NCI-H524 treated with DMSO at 0.1 percent for 48 hours (cell line): ENCODE results near the gene IL15RA.
"Not testable (repeated sequence)": the region's sequence is repeated elsewhere in the genome, so short reads cannot be mapped to it uniquely, and the experiment has no call there.

Source experiments
- DNase-seq: peaks from one replicate; lab custom pipeline; 2025; lab: John Stamatoyannopoulos, UW

IL15RA gene

DNA sequence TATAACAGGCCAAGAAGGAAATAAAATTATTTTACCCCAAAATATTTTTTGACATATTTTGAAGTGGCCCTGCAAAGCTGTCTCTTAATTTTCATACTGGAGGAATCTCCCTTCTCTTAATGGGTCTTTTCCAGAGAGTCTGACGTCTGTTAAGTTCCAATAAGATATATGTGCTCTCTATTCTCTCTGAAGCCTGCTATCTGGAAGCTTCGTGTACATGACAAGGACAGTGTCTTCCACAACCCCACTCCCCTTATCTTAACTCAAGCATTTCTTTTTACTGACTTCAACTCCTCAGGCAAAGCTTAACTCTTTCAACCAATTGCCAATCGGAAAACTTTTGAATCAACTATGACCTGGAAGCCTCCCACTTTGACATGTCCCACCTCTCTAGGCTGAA, 29.2 kb upstream of the IL15RA start:
- no peak for DNase-seq

DNA sequence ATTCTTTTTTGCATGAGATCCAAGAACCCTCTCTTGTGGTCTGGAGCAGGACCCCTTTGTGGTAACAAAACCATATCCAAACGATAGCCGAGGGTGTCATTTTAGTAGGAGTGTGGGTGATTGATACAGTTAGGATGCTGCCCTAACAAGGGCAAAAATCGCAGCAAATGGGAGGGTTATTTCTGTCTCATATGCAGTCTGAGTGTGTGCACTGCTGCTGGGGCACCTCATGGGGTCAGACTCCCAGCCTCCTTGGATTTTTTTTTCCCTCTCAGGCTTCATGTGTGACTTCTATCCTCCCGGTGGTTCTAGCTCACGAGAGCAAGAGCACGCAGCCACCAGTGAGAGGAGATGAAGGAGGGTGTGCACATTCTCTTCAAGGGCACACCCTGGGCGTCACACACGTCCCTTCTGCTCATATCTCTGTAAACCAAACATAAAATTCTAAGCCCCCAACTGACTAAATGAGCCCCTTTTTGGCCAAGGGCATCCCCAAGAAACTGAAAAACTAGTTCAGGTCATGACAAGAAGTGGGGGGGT, 28.6 kb upstream of the IL15RA start:
- DNase-seq: no peak

DNA sequence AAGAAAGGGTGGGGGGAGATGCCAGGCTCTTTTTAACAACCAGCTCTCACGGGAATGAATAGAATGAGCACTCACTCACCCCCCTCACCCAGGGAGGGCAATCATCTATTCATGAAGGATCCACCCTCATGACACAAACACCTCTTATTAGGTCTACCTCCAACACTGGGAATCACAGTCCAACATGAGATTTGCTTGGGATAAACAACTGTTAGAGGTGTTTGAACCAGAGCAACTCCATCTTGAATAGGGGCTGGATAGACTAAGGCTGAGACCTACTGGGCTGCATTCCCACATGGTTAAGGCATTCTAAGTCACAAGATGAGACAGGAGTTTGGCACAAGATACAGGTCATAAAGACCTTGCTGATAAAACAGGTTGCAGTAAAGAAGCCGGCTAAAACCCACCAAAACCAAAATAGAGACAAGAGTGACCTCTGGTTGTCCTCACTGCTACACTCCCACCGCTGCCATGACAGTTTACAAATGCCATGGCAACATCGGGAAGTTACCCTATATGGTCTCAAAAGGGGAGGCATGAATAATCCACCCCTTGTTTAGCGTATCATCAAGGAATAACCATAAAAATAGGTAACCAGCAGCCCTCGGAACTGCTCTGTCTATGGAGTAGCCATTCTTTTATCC, 27.9 kb upstream of the IL15RA start:
- DNase-seq: not testable (repeated sequence)

- no peak for DNase-seq
Observed at GRCh38 chr10:6002809-6003510, 25.6 kb upstream of the IL15RA start.

GRCh38 chr10:5999440-6000165, 22.3 kb upstream of the IL15RA start:
- DNase-seq: no peak

DNA sequence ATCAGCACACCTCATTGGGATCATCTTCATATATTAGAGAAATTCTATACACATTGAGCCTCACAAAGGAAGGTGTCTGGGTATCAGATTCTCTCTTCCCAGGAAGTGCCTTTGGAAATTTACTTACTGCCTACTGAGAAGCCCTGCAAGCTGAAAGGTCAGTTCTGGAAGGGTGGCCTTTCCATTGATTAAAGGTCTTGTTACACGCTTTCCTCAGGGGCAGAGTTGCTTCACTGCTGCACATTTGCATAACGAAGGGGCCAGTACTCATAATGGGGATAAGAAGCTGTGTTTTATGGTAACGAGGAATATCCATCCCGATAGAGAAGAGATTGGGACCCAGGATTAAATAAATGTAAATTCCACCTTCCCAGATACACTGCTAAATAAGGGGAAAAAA, 19.4 kb upstream of the IL15RA start:
- DNase-seq: no peak

DNA sequence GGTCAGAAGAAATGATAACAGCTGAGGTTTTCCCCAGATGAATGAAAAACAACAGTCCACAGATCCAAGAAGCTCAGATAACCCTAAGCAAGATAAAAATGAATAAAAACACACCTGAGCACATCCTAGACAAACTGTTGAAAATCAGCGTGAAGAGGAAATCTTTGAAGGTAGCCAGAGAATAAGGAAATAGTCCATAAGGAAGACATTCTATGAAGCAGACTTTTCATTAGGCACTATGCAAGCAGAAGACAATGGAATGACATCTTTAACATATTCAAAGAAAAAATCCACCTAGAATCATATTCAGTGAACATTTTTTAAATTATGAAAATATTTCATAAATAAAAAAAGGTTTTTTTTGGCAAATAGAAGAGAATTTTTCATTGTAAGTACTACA, 15.1 kb upstream of the IL15RA start:
- no peak for DNase-seq

DNA sequence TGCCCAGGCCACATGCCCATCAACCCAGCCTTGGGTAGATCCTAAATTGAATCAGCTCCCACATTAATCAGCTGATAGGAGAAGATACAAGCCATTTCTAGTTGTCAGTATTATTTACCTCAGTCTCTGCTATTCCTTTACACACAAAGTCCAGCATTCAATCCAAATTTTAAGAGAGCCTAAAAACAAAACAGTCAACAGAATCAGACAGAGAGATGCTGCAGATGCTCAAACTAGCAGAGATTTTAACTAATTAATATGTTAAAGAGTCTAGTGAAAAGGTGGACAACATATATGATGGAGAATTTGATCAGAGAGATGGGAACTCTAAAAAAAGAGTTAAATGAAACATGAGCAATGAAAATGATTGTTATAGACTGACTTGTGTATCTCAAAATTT, 14.4 kb upstream of the IL15RA start:
- no peak for DNase-seq

GRCh38 chr10:5989756-5990155, 12.4 kb upstream of the IL15RA start:
- no peak for DNase-seq

GRCh38 chr10:5988336-5988920, 11.1 kb upstream of the IL15RA start:
- DNase-seq: no peak

DNA sequence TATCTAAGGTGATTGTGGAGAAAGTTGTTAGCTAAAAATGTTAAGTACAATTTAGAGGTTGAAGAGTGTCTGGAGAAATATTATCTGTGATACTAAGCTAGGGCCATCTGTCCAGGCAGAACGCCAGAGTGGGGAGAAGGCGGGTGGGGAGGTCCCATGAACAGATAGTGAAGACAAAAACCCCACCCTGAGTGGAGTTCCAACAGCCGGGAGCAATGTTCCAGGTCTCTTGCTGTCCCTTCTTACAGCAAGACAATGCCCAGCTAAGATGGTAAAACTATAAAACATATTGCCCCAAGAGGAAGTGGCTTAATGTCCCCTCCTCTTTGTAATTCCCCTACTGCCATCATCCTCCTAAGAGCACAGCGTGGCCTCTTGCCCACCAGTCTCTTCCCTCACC, 10.4 kb upstream of the IL15RA start:
- DNase-seq: peak; percentile 54

- DNase-seq: no peak
Observed at GRCh38 chr10:5985029-5985428, 7.7 kb upstream of the IL15RA start.

DNA sequence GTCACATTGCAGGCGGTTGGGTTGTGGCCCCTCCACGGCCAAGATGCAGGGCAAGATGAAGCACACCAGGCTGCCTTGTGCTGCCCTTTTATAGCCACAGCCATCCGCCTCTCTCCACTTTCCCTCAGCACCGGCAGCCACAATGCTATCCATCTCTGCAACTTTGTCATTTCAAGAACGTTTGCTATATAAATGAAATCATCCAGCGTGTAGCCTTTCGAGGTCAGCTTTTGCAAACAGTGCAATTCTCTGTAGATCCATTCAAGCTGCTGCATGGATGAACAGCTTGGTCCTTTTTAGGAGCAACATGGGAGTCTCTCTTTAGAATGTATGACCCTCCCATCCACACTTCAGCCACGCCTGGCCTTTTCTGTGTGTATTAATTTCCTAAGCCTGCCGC, 6.4 kb upstream of the IL15RA start:
- DNase-seq: no peak

GRCh38 chr10:5981529-5981928, 4.2 kb upstream of the IL15RA start:
- no peak for DNase-seq

- no peak for DNase-seq
Observed at GRCh38 chr10:5978230-5978489, 817 bp upstream of the IL15RA start.

- DNase-seq: no peak
Observed at GRCh38 chr10:5976512-5977470, 552 bp downstream of the IL15RA start.

DNA sequence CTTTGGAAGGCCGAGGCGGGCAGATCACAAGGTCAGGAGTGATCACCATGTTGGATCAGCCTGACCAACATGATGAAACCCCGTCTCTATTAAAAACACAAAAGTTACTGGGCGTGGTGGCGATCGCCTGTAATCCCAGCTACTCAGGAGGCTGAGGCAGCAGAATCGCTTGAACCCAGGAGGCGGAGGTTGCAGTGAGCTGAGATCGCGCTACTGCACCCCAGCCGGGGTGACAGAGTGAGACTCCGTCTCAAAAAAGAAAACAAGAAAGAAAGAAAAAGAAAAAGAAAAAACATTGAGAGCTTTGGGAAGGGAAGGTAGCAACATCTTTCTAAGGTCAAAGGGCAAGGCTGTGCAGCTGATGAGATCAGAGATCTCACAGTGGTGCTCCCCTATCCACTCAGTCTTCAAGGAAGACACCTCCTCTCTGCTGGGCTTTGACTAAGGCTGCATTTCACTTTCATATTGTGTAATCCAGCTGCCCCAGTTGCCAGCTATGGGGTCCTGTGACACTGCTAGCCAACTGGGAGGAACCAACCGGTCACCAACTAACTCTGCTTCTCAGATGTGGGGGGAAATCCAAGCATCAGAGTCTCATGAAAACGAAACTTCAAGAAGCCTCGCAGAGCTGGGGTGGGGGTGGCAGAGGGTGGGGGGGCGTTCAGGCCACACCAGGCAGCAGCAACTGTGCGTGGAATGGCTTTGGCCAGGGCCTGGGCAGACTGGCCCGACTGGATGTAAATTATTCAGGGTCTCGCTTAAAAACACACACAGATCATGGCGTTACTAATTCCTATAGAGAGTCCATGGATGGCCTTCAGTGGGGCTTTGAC, 1.5 kb downstream of the IL15RA start:
- DNase-seq: no peak

DNA sequence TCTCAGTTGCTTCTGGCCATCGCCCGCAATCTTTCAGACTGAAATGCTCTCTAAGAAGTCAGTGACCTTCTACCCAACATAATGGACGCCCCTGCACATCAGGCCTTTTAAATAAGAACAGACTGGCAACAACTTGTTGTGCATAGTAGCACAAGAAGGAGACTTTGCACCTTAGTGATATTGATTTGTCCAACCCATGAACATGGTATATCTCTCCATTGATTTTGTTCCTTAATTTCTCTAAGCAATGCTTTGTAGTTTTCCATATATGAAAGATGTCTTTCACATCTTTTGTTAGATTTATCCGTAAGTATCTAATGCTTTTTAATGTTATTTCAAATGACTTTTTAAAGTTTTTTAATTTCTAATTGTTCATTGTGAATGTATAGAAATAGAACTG, 4.3 kb downstream of the IL15RA start:
- no peak for DNase-seq

GRCh38 chr10:5971886-5972285, 5.5 kb downstream of the IL15RA start:
- DNase-seq: no peak

- no peak for DNase-seq
Observed at GRCh38 chr10:5971315-5971832, 6.0 kb downstream of the IL15RA start.

DNA sequence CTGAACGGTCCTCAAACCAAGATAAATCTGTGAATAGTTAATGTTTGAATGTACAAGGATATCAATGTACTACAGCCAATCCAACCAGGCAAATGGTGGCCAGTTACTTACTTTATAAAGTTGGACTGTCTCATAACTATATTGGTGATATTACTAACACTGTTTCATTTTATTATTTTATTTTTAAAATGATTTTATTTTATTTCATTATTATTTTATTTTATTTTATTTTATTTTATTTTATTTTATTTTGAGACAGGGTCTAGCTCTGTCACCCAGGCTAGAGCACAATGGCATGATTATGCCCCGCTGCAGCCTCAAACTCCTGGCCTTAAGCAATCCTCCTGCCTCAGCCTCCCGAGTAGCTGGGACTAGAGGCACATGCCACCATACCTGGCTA, 6.8 kb downstream of the IL15RA start:
- DNase-seq: no peak
